HG03039 (cell line): ENCODE data around the gene USP32.
"Not testable (repeated sequence)": the region's sequence is repeated elsewhere in the genome, so short reads cannot be mapped to it uniquely, and the experiment has no call there.

Source experiments
- ATAC-seq: cut with Tn5 transposase; IDR thresholded peaks from one replicate; pipeline ENCODE4 v1.9.1; 2021; ENCODE audit warnings: mild to moderate bottlenecking, moderate library complexity; ENCODE audit not compliant: unreplicated experiment

USP32 gene, protein sequence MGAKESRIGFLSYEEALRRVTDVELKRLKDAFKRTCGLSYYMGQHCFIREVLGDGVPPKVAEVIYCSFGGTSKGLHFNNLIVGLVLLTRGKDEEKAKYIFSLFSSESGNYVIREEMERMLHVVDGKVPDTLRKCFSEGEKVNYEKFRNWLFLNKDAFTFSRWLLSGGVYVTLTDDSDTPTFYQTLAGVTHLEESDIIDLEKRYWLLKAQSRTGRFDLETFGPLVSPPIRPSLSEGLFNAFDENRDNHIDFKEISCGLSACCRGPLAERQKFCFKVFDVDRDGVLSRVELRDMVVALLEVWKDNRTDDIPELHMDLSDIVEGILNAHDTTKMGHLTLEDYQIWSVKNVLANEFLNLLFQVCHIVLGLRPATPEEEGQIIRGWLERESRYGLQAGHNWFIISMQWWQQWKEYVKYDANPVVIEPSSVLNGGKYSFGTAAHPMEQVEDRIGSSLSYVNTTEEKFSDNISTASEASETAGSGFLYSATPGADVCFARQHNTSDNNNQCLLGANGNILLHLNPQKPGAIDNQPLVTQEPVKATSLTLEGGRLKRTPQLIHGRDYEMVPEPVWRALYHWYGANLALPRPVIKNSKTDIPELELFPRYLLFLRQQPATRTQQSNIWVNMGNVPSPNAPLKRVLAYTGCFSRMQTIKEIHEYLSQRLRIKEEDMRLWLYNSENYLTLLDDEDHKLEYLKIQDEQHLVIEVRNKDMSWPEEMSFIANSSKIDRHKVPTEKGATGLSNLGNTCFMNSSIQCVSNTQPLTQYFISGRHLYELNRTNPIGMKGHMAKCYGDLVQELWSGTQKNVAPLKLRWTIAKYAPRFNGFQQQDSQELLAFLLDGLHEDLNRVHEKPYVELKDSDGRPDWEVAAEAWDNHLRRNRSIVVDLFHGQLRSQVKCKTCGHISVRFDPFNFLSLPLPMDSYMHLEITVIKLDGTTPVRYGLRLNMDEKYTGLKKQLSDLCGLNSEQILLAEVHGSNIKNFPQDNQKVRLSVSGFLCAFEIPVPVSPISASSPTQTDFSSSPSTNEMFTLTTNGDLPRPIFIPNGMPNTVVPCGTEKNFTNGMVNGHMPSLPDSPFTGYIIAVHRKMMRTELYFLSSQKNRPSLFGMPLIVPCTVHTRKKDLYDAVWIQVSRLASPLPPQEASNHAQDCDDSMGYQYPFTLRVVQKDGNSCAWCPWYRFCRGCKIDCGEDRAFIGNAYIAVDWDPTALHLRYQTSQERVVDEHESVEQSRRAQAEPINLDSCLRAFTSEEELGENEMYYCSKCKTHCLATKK (N-terminal part only)

DNA sequence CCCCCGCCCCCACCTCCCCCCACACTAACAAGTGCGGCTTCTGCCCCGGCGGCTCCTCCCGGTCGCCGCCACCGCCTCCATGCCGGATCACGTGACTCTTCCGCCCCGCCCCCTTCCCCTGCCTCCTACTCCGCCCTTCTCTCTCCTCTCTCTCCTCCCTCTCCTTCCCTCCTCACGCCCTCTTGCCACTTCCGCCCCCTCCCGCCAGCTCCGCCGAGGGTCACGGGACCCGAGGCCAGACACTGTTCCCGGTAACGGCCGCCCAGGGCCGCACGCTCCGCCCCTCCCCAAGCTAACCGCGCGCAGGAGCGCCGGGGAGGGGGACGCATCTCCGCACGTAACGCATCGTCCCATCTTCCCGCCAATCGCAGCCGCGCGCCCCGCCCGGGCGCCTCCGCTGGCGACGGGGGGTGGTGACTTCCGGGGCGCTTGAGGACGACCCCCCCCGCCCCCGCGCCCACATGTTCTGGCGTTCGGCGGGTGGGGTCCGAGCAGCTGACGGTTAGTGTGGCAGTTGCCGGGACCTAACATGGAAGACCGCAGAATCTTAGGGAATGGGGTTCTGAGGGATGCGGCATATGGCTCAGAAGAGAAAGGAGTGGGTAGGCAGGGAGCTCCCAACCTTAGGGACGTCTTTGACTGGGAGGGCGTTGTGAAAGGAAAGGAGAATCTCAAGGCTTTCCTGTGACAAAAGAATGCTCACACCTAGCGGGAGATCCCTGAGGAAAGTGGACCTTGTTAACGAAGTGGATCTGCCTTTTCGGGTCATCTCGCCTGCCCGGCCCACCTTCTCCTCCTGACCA is at the start of gene USP32:
Gene USP32, minus strand, starts transcription at position 92 of the 803 bp plus-strand sequence. CDS start 194 bp downstream, outside the sequence.
- peak; percentile 85 for ATAC-seq

DNA sequence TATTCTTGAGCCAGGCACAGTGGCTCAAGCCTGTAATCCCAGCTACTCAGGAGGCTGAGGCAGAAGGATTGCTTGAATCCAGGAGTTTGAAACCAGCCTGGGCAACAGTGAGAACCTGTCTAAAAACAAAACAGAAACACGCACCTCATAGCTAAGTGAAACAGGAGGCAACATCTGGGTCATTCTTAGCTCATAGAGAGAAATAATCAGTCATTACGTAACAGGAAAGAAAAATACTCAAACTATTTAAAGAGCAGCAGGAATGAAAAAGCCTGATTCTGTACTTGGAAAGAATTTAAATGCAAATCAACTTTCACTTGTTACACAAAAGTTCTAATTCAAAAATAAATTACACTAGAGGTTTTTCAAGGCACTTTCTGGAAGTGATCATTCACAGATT is 47.6 kb upstream of the USP32 start:
- ATAC-seq: no peak

DNA sequence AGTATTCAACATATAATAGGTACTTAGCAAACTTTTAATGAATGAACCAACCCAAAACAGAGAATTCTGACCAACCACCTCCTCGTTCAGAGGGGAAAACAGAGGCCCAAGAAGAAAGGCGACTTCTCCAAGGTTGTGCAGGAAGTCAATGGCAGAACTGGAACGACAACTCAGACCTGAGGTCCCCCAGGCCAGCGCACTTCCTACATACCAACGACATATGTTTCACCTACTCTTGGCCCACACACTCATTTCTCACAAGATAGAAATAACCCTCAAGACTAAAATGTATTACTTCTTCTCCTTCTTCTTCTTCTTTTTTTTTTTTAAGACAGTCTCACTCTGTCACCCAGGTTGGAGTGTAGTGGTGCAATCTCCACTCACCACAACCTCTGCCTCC is 44.7 kb upstream of the USP32 start:
- no peak for ATAC-seq

DNA sequence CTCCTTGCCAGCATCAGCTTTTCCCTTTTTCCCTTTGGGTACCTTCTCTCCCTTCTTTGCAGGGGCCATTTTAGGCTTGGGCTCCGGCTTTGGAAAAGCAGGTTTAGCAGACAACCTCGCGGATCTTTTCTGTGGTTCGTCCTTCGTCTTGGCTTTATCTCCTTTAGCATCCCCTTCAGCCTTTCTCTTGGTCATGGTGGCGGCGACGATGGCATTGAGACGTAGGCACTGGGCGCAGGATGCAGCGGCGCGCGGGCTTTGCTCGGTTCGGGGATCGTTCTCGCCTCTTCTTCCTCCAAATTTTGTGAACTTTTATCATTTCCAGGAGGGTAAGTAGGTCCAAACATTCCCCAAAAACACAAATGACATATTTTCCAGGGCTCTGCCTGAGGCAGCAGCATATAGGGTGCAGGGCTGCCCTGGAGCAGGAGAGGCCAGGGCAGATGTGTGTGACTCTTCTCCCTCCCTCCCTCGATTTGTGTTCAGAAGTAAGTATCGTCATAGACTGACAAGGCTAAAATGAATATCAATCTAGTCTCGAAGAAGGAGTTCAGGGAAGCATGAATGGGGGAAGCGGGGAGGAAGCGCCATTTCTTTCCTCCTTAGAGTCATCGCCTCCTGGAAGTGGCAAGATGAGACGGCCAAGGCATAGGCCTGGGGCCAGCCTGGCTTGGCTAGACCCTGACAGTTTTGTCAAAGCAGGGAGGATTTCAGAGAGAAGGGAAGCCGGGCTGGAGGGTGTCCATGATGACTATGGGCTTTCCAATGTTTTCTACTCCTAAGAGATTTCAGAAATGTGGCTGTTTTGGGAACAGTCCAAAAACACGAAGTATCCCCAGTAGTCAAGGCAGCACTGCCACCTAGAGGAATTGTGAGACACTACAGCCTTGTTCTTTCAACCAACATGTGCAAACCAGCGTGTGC is 43.6 kb upstream of the USP32 start:
- no peak for ATAC-seq

DNA sequence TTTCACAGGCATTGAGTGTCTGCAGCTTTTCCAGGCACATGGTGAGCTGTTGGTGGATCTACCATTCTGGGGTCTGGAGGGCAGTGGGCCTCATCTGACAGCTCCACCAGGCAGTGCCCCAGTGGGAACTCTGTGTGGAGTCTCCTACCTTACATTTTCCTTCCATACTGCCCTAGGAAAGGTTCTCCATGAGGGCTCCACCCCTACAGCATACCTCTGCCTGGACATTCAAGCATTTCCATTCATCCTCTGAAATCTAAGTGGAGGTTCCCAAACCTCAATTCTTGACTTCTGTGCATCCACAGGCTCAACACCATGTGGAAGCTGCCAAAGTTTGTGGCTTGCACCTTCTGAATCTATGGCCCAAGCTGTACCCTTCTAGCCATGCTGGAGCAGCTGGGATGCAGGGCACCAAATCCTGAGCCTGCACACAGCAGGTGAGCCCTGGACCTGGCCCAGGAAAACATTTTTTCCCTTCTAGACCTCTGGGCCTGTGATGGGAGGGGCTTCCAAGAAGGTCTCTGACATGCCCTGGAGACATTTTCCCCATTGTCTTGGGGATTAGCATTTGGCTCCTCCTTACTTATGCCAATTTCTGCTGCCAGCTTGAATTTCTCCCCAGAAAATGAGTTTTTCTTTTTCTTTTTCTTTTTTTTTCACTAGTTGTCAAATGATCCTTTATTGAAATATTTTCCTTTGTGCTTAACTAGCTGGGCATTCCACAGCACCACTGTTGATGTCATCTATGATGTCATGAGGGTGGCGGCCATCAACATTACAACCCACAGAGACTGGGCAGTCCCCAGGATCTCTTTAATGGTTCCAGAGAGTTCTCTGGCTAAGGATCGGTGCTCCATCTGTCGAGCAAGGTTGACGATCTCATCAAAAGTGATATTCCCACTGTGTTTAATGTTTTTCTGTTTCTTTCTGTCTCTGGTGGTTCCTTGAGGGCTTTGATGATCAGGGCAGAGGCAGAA is 41.4 kb upstream of the USP32 start:
- not testable (repeated sequence) for ATAC-seq

DNA sequence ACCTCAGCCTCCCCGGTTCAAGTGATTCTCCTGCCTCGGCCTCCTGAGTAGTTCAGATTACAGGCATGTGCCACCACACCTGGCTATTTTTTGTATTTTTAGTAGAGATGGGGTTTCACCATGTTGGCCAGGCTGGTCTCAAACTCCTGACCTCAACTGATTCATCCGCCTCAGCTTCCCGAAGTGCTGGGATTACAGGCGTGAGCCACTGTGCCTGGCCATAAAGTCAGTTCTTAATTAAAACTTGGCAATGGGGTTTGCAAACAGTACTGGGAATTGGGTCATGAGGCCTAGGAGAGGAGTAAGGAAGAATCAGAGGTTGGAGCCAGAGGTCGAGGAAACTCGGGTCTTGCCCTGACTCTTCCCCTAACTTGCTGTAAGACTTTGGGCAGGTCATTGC is 38.6 kb upstream of the USP32 start:
- not testable (repeated sequence) for ATAC-seq

DNA sequence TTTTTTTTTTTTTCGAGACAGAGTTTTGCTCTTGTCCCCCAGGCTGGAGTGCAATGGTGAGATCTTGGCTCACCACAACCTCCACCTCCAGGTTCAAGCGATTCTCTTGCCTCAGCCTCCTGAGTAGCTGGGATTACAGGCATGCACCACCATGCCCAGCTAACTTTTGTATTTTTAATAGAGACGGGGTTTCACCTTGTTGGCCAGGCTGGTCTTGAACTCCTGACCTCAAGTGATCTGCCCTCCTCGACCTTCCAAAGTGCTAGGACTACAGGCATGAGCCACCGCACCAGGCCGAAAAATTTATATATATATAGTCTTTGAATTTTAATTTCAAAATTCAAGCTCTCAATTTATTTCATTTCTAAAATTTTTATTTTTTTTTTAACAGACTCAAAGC is 36.6 kb upstream of the USP32 start:
- ATAC-seq: not testable (repeated sequence)

DNA sequence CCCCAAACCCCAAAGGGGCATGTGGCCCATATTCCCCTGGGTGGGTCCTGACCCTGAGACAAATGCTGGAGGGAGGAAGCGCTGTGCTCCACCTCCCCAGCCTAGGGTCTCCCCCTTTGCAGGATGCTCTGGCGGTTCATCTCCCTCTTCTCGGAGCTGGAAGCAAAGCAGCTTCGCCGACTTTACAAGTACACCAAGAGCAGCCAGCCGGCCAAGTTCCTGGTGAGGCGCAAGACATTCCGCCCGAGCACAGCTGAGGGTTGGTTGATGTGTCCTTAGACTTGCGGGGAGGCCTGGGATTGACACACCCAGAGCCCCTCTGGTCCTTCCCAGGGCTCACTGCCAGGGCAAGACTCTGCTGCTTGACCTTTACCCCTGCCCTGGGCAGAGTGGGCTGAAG is 34.7 kb upstream of the USP32 start:
- ATAC-seq: no peak

DNA sequence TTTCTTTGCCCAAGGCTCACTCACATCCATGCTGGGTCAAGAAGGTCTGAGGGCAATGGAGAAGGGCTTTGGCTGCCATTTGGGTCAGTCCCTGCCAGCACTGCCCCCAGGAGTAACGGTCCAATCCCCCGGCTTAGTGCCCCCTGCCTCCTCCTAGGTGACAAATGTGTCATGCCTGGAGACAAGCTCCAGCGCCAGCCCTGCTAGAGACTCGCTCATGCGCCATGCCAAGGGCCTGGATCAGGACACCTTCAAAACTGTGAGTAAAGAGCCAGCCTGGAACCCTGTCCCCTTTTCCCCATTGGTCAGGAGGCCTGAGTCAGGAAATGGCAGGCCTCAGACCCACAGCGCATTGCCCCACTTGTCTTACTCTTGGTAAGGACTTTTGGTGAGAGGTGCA is 33.7 kb upstream of the USP32 start:
- ATAC-seq: no peak

DNA sequence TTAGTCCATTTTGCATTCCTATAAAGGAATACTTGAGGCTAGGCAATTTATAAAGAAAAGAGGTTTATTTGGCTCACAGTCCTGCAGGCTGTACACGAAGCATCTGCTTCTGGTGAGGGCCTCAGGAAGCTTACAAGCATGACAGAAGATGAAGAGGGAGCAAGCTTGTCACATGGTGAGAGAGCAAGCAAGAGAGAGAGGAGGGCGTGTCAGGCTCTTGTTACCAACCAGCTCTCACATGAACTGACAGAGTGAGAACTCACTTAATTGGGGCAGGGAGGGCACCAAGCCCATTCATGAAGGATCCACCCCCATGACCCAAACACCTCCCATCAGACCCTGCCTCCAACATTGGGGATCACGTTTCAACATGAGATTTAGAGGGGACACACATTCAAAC is 31.9 kb upstream of the USP32 start:
- ATAC-seq: no peak

DNA sequence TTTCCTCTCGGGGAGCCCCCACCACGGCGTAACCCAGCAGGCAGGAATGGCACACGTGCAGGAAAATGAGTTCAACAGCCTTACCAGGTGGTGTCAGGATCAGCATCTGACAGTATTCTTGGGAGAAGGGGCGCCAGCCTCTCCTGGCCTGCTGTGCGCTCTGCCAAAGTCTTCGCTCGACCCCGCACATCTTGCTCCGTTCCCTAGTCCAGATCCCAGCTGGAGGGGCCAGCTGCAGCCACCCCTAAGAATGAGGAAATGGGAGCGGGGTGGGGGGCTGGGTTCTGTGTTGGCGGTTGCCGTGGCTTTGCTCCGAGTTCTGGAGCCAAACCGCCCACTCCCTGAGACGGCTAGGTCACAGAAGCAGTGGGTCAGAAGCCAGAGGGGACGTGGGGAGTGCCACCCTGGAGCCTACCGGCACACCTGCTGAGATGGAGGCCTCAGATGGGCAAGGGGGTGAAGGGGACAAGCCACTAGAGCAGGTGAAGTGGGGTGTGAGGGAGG is 30.3 kb upstream of the USP32 start, which contains the start of gene CHCT1:
Gene CHCT1, plus strand, starts transcription at position 328 of the 504 bp plus-strand sequence. Its CDS starts 104 bp downstream, at position 432.
- no peak for ATAC-seq

DNA sequence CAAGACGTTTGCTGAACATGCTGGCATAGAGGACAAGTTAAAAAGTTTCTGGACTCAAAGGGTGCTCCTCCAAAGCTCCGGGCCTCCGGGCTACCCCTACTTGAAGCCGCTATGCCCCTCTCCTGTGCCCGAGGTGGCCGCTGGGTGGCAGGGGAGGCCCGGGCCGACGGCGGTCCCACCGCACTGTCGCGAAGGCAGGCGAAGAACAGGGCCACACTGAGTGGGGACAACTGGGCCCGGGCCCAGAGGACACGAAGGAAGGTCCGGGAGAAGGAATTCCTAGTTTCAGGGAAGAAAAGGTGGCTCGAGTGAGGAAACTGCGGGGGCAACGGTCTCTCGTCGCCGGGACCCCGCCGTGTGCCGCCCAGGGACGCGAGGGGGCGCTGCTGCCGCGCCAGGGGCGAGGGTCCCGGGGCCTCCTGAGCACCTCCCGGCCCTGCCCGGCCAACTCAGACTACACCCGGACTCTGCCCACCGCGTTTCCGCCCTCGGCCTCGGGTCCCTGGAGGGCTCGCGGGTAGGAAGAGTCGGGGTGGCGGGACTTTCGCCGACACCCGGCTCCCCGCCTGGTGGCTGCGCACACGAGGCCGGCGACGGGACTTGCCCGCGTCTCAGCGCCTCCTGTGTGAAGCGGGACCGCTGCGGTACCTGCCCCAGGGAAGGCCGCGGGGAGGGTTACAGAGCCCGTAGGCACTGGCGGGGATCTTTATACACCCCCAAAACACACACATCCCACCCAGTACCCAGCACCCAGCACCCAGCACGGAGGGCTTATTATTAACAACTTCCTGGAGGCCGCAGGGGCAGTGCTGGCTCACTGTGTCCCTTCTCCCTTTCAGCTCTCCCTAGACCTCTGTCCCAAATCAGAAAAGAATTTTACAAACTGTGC is 29.6 kb upstream of the USP32 start:
- ATAC-seq: peak; percentile 88

DNA sequence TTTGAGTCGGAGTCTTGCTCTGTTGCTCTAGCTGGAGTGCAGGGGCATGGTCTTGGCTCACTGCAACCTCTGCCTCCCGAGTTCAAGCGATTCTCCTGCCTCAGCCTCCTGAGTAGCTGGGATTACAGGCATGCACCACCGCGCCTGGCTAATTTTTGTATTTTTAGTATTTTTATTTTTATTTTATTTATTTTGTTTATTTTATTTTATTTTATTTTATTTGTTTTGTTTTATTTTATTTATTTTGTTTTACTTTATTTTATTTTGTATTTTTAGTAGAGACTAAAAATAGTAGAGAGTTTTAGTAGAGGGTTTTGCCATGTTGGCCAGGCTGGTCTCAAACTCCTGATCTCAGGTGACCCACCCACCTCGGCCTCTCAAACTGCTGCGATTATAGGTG is 27.9 kb upstream of the USP32 start:
- not testable (repeated sequence) for ATAC-seq

DNA sequence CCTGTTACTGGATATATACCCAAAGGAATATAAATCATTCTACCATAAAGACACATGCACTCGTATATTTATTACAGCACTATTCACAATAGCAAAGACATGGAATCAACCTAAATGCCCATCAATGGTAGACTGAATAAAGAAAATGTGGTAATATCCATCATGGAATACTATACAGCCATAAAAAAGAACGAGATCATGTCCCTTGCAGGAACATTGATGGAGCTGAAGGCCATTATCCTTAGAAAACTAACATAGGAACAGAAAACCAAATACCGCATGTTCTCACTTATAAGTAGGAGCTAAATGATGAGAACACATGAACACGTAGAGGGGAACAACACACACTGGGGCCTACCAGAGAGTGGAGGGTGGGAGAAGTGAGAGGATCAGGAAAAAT is 27.1 kb upstream of the USP32 start:
- ATAC-seq: not testable (repeated sequence)

DNA sequence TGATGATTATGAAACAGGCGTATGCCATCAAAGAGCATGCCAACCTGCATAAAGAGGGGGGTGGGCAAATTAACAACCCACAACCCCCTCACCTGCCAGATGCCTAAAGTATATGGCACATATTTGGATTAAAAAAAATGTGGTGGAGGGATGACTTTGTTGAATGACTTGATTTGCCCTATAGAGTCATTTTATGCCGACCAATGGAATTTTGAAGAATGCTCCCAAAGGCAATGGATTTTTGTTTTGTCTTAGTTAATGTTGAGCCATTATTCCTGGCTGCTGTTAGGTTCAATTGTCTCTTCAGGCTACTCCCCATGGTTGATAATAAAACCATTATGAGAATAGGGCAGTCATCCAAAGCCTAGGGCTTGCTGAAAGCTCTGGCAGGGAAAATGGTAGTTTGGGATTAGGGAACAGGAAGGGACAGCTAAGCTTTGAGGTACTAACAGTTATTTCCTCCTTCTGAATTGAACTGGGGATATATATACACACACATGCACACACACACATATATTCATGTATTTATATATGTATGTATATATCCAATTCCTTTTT is 24.5 kb upstream of the USP32 start:
- ATAC-seq: no peak

DNA sequence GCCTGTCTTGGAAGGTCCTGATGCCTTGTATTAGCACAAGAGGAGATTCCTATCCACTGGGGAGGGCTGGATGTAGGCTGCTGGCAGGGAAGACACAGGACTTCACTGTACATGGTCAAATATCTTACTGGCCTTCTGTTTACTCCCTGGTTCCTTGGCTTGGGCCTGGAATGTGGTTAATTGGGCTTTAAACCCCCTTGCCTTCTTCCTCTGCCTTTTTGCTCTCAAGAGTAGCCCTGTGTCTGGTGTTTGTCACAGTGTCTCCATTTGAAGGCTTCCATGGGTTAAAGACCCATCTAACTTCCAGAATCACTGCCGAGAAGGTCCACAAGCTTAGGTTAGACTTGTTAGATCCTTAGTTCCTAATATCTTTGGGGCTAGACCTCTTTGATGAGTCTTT is 23.2 kb upstream of the USP32 start:
- no peak for ATAC-seq
